GM12878 (cell line): ENCODE measurements around the gene EPB41. TPM values are rescaled to one million over a fixed set of nuclear protein-coding genes. Genes with fewer than 3 reads are reported as not detected.

Experiments
- ATAC-seq: fragments of 200-7000 bp; cut with Tn5 transposase; 3 replicates; pipeline ENCODE4 v1.9.1; 2020; ENCODE audit warnings: mild to moderate bottlenecking, moderate library complexity
- BruUV-seq: library from RNA; stranded (reverse); fragments of 400-500 nt; replicated peaks from 2 replicates; lab custom pipeline; 2021; lab: Mats Ljungman, UMichigan
- CTCF ChIA-PET: fragments of 300-600 bp; sonication (Branson Sonifier 250); formaldehyde crosslinking; extraction: SDS; loops from one replicate; lab custom pipeline; 2021; ENCODE audit warnings: inconsistent platforms; lab: Yijun Ruan, JAX
- POLR2A ChIA-PET: fragments of 350-600 bp; formaldehyde crosslinking; extraction: SDS; loops from one replicate; lab custom pipeline; 2021; ENCODE audit warnings: inconsistent platforms; lab: Charles Lee
- RAD21 ChIA-PET: fragments of 300-600 bp; sonication (Branson Sonifier 250); formaldehyde crosslinking; loops from one replicate; lab custom pipeline; 2023; ENCODE audit warnings: antibody characterized with exemption; ENCODE audit not compliant: unreplicated experiment; lab: Charles Lee
- SMC1A ChIA-PET: fragments of 300-600 bp; sonication (Branson Sonifier 250); formaldehyde crosslinking; loops from one replicate; lab custom pipeline; 2023; ENCODE audit not compliant: unreplicated experiment, uncharacterized antibody; lab: Charles Lee
- DNase-seq: peaks from one replicate; pipeline ENCODE4 v3.0.0-alpha.2; 2011; ENCODE audit warnings: low read depth, low spot score
- FAIRE-seq: peaks from 3 replicates; lab custom pipeline; 2011; peaks lifted over from hg19 to GRCh38; lab: Jason Lieb, UNC
- H2AFZ ChIP-seq: 2 replicates; pipeline ENCODE4 v1.6.0; 2011; ENCODE audit warnings: low read depth, low read length, control low read depth; ENCODE audit not compliant: control insufficient read depth
- H3K27ac ChIP-seq: 2 replicates; pipeline ENCODE4 v1.5.1; 2011; ENCODE audit warnings: control low read depth; ENCODE audit not compliant: control insufficient read depth, insufficient read depth
- H3K27me3 ChIP-seq, 2 experiments: replicated peaks in 1 of 2; 2 replicates each; pipeline versions ENCODE4 v1.6.0 to v1.6.1; 2011; ENCODE audit warnings: low read length in 1 of 2; ENCODE audit not compliant: control insufficient read depth in 2 of 2, insufficient read depth in 2 of 2
- H3K36me3 ChIP-seq, 2 experiments: 2 replicates each; pipeline ENCODE4 v1.5.1; 2011; ENCODE audit warnings: low read length in 1 of 2; ENCODE audit not compliant: control insufficient read depth in 2 of 2, insufficient read depth in 2 of 2
- H3K4me1 ChIP-seq: 2 replicates; pipeline ENCODE4 v1.6.1; 2011; ENCODE audit warnings: mild to moderate bottlenecking, low read length, moderate library complexity, mixed read lengths; ENCODE audit not compliant: control insufficient read depth, insufficient read depth
- H3K4me2 ChIP-seq: 2 replicates; pipeline ENCODE4 v1.6.0; 2011; ENCODE audit warnings: control low read depth; ENCODE audit not compliant: control insufficient read depth, insufficient read depth
- H3K4me3 ChIP-seq: fragments of 200-600 bp; sonication (generic); 2 replicates; pipeline ENCODE4 v1.5.1; 2016
- H3K79me2 ChIP-seq: 2 replicates; pipeline ENCODE4 v1.6.0; 2011; ENCODE audit warnings: low read length; ENCODE audit not compliant: control insufficient read depth, insufficient read depth
- H3K9ac ChIP-seq: 2 replicates; pipeline ENCODE4 v1.8.0; 2011; ENCODE audit warnings: low read length, control low read depth, mixed read lengths; ENCODE audit not compliant: control insufficient read depth, insufficient read depth
- H3K9me3 ChIP-seq: replicated peaks from 3 replicates; pipeline ENCODE4 v1.5.1; 2011; ENCODE audit warnings: mild to moderate bottlenecking, low read length; ENCODE audit not compliant: control insufficient read depth, insufficient read depth
- H4K20me1 ChIP-seq: 2 replicates; pipeline ENCODE4 v1.6.0; 2011; ENCODE audit not compliant: control insufficient read depth, insufficient read depth
- BHLHE40 ChIP-seq, 2 experiments: fragments of 450-650 bp in 1 of 2; IDR thresholded peaks; 2 replicates each; pipeline ENCODE4 v1.6.1; 2011 to 2017; ENCODE audit warnings: low read depth in 2 of 2, borderline replicate concordance in 1 of 2, improper control_type of control experiment in 1 of 2, low read length in 1 of 2, mild to moderate bottlenecking in 1 of 2
- CHD4 ChIP-seq: fragments of 200-600 bp; sonication (generic); IDR thresholded peaks from 2 replicates; pipeline ENCODE4 v1.6.1; 2016; ENCODE audit warnings: mild to moderate bottlenecking
- CREM ChIP-seq: IDR thresholded peaks from 2 replicates; pipeline ENCODE4 v1.6.1; 2014; ENCODE audit warnings: antibody characterized with exemption, low read depth
- FOS ChIP-seq: IDR thresholded peaks from 3 replicates; pipeline ENCODE4 v1.6.1; 2011; ENCODE audit warnings: borderline replicate concordance; ENCODE audit not compliant: insufficient read length; ENCODE audit errors: extremely low read depth
- KAT2A ChIP-seq: conservative IDR thresholded peaks from 2 replicates; pipeline ENCODE4 v1.6.1; 2011; ENCODE audit warnings: low read depth, low read length; ENCODE audit not compliant: control insufficient read depth
- NBN ChIP-seq: fragments of 450-650 bp; IDR thresholded peaks from 2 replicates; pipeline ENCODE4 v1.6.1; 2016
- NRF1 ChIP-seq: conservative IDR thresholded peaks from 2 replicates; pipeline ENCODE4 v1.6.1; 2011; ENCODE audit warnings: mild to moderate bottlenecking, low read depth, low read length, improper control_type of control experiment
- SMAD1 ChIP-seq: fragments of 450-650 bp; IDR thresholded peaks from 2 replicates; pipeline ENCODE4 v1.6.1; 2018; ENCODE audit warnings: mild to moderate bottlenecking, low read depth; ENCODE audit not compliant: partially characterized antibody
- ZBTB11 ChIP-seq: fragments of 450-650 bp; formaldehyde crosslinking; IDR thresholded peaks from 2 replicates; pipeline ENCODE4 v1.5.0; 2022; ENCODE audit warnings: mild to moderate bottlenecking, missing genetic modification characterization
- ZNF384 ChIP-seq: IDR thresholded peaks from 2 replicates; pipeline ENCODE4 v1.6.1; 2012; ENCODE audit warnings: low read depth, mild to moderate bottlenecking, low read length, improper control_type of control experiment, borderline replicate concordance
- WGBS: methylation state at CpG from one replicate; pipeline ENCODE4 v1.1.6; 2016; ENCODE audit warnings: low lambda C conversion rate; ENCODE audit not compliant: insufficient replicate concordance, insufficient coverage; ENCODE audit errors: missing lambda C conversion rate; 5-methylcytosine and 5-hydroxymethylcytosine counted together
- in situ Hi-C: fragments of 300-500 bp; cut with MboI; formaldehyde crosslinking; loops from 9 replicates; pipeline ENCODE4 v1.14.3; 2018; ENCODE audit warnings: mixed read lengths
- intact Hi-C: fragments of 100-400 bp; cut with micrococcal nuclease; formaldehyde crosslinking; loops from one replicate; pipeline ENCODE4 v1.14.2; 2022; ENCODE audit not compliant: unreplicated experiment
- polyA plus RNA-seq, 11 experiments: library from polyadenylated mRNA; depleted of rRNA in 4 of 11; unstranded in 6 of 11; stranded (reverse) in 5 of 11; fragments of >200 nt; fragmentation: Nextera tagmentation in 4 of 11; fragmentation: Illumina TruSeq in 1 of 11; extraction: Ambion mirVana in 4 of 11; extraction: Trizol in 1 of 11; gene quantifications; 1 replicate in 1 of 11; 2 replicates in 10 of 11; pipeline versions ENCODE4 v1.2.1 to v1.2.3, GENCODE V29; 2011 to 2016; ENCODE audit warnings: inconsistent platforms in 2 of 11, missing spikeins in 2 of 11, low read depth in 1 of 11
- total RNA-seq, 4 experiments: library from RNA; depleted of rRNA in 3 of 4; stranded (reverse); fragments of >200 nt in 3 of 4; fragmentation: Illumina TruSeq in 1 of 4; extraction: Trizol in 1 of 4; gene quantifications; 2 replicates each; pipeline versions ENCODE4 v1.2.1 to v1.2.3, GENCODE V29; 2013 to 2021
- TF ChIP-seq, protein P1 (sequence below): fragments of 150-350 bp; IDR thresholded peaks from 2 replicates; pipeline ENCODE4 v1.6.1; 2014; ENCODE audit warnings: mild to moderate bottlenecking, low read depth, low read length

EPB41 gene
- total and polyA plus RNA-seq, 10 of the 15 experiments (the other 5 are each of a cell fraction or from before 2014, with no cell fraction given), result 1.1 to 77.6 (median 58.8) TPM

- DNase-seq (no peak), FAIRE-seq (no peak), ATAC-seq (no peak)
- intact Hi-C loops, result no loop called here
- WGBS, result 96% methylated on average over 3 of the region's 3 CpGs
- no peaks in the 10 kb centered on the region for H3K36me3 ChIP-seq
- no peaks in the 10 kb centered on the region for H3K27me3 ChIP-seq
- H3K4me3 ChIP-seq, result no peak overlapping the region
- H4K20me1 ChIP-seq, result no peaks in the 10 kb centered on the region
- BruUV-seq, result no TSS peak
- no peak overlapping the region for H3K4me2 ChIP-seq
- H3K79me2 ChIP-seq, result no peaks in the 10 kb centered on the region
- ChIA-PET CTCF (no interaction called here), RAD21 (no interaction called here), SMC1A (interaction anchor here (0.9 kb wide), 1 partner anchor 100 kb away, joined by 3 read pairs; no protein-coding TSS in a partner anchor), POLR2A (no interaction called here)
- no peak overlapping the region for H2AFZ ChIP-seq
- in situ Hi-C loops, result no loop called here
- H3K9me3 ChIP-seq, result peaks cover 7% of the 10 kb centered on the region
- no peak for TF ChIP-seq CREM
- TF ChIP-seq NRF1, result no peak
- TF ChIP-seq NBN, result no peak
- H3K4me1 ChIP-seq, result peaks cover 8% of the 10 kb centered on the region
- no peak overlapping the region for H3K27ac ChIP-seq
- H3K9ac ChIP-seq, result no peak overlapping the region
Measured at GRCh38 chr1:28984311-28984684, 69.9 kb downstream of the EPB41 start.

GRCh38 chr1:28985427-28985826 is 71.1 kb downstream of the EPB41 start:
- no peak for ATAC-seq
- no peak for TF ChIP-seq BHLHE40 (IDR thresholded peaks at IDR 0.05; ENCODE audit: borderline replicate concordance in 1 of 2, low read depth in 2 of 2, low read length in 1 of 2)
- no peak for TF ChIP-seq KAT2A
- no peak for TF ChIP-seq ZNF384
- no peak for TF ChIP-seq ZBTB11 (CRISPR knock-in tag)
- no peak for TF ChIP-seq FOS
- TF ChIP-seq, protein P1, sequence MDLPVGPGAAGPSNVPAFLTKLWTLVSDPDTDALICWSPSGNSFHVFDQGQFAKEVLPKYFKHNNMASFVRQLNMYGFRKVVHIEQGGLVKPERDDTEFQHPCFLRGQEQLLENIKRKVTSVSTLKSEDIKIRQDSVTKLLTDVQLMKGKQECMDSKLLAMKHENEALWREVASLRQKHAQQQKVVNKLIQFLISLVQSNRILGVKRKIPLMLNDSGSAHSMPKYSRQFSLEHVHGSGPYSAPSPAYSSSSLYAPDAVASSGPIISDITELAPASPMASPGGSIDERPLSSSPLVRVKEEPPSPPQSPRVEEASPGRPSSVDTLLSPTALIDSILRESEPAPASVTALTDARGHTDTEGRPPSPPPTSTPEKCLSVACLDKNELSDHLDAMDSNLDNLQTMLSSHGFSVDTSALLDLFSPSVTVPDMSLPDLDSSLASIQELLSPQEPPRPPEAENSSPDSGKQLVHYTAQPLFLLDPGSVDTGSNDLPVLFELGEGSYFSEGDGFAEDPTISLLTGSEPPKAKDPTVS, result no peak
- no peak for TF ChIP-seq SMAD1
- TF ChIP-seq CHD4, result no peak

More at GRCh38 chr1:28985427-28985826, 71.1 kb downstream of the EPB41 start:
- Histone ChIP-seq H3K4me2 (no peak overlapping the region), H3K9ac (no peak overlapping the region), H2AFZ (no peak overlapping the region), H3K4me3 (no peak overlapping the region), H3K36me3 (no peaks in the 10 kb centered on the region), H3K4me1 (peaks cover 8% of the 10 kb centered on the region), H3K27ac (no peak overlapping the region), H4K20me1 (no peaks in the 10 kb centered on the region), H3K27me3 (no peaks in the 10 kb centered on the region), H3K79me2 (no peaks in the 10 kb centered on the region), H3K9me3 (peaks cover 7% of the 10 kb centered on the region)
- intact Hi-C loops (no loop called here), in situ Hi-C loops (no loop called here)
- RAD21 ChIA-PET, result interaction anchor here (0.6 to 2.0 kb wide), 4 partner anchors 57 to 152 kb away, joined by 3 to 9 read pairs (median 4); no protein-coding TSS in a partner anchor
- CTCF ChIA-PET, result interaction anchor here (1.2 to 1.3 kb wide), 2 partner anchors 22 to 49 kb away, joined by 3 to 4 read pairs; no protein-coding TSS in a partner anchor
- WGBS, result 76% methylated on average over 1 of the region's 1 CpG
- POLR2A ChIA-PET, result interaction anchor here (1.0 kb wide), 1 partner anchor 58 kb away, joined by 4 read pairs; no protein-coding TSS in a partner anchor
- FAIRE-seq, result no peak
- no peak for DNase-seq
- SMC1A ChIA-PET, result interaction anchor here (0.6 to 1.7 kb wide), 7 partner anchors 9 to 118 kb away, joined by 3 to 5 read pairs (median 4); no protein-coding TSS in a partner anchor
- BruUV-seq, result no TSS peak
